C1 segment of cervical spinal cord (tissue), 14 donors: Measurements from ENCODE around the gene EIF4G3.
A peak's percentile ranks its signal among the peaks of the same experiment; 100 is the strongest.
"Not testable (repeated sequence)": the region's sequence is repeated elsewhere in the genome, so short reads cannot be mapped to it uniquely, and the experiment has no call there.

Experiments
- DNase-seq, 14 donors: peaks; one replicate each; lab custom pipeline; 2025; lab: John Stamatoyannopoulos, UW

The EIF4G3 gene

DNA sequence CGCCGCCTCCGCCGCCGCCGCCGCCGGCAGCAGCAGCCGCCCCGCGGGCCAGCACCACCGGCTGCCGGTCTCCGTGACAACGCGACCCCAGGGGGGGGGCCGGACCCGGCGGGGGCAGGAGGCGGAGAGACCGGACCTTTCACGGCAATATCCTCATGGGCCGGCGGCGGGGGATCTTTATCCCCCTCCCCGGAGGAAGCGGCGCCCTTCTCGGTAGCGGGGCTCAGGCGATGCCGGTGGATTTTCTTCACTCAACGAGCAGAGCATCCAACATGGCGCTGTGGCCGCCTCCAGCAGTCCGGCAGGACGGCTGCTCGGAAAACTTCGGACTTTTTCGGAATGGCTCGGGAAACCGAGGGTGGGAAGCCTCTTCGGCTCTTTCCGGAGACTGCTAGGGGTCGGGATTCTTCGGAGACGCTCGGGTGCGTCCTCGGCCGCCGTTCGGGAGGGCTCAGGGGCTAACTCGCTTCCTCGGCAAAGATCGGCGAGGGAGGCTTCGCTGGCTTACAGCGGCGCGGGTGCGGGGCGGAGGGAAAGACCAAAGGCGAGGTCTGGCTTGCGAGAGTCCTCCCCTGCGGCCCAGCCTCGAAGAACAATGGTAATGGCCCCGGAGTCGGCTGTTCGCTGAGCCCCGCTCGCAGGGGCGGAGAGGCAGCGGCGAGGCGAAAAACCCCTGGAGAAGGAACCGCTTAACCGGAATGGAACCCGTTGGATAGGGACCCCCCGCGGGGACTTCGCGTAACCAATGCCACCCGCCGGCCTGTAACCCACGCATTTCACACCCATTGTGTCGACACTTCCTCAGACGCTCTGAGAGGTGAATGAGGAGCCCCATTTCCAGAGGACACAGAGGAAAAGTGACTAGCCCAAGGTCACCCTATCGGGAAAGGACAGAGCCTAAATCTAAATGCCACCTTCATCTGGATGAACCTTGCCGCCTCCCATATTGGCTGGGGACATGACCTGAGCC lies at the start of gene EIF4G3:
Gene EIF4G3, minus strand, starts transcription at position 312 of the 970 bp plus-strand sequence. CDS start 174,155 bp downstream, outside the sequence.
- peak; percentile 87 to 99 (median 97) for DNase-seq

DNA sequence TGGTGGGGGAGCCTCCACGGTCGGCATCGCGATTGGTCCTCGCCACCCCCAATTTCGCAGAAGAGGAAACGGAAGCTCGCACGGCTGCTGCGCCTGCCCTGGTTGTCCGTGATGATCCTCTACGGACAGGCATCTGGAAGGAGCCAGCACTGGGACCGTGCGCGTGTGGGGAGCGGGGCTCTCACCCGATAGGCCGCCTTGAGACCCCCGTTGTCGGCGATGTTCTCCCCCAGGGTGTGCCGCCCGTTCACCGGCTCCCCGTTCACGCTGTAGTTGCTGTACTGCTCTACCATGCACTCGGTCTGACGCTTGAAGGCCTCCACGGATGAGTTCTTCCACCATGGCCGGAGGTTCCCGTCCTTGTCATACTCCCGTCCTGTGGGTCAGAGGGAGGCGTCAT lies 48.4 kb upstream of the EIF4G3 start:
- DNase-seq: no peak

GRCh38 chr1:21220815-21221214 lies 44.1 kb upstream of the EIF4G3 start:
- peak in 3 of 14 donors; percentile 3 to 79 (median 34) for DNase-seq

DNA sequence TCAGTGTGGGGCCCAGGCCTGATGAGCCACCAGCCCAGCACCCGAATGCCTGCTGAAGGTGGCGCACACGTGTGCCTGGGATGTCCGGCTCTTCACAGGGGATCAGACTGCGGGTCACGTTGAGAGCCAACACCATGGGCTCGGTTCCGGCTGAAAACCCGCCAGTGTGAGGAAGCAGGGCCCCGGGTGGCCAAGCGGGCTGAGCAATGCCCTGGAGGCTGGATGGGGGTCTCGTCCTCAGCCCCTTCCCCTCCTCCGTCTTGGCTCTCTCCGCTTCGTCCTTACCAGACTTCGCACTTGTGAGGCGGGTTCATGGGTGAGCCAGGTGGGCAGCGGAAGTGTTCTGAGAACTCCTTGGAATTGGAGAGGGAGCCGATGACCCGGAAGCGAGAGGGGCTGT lies 43.0 kb upstream of the EIF4G3 start:
- DNase-seq: no peak

DNA sequence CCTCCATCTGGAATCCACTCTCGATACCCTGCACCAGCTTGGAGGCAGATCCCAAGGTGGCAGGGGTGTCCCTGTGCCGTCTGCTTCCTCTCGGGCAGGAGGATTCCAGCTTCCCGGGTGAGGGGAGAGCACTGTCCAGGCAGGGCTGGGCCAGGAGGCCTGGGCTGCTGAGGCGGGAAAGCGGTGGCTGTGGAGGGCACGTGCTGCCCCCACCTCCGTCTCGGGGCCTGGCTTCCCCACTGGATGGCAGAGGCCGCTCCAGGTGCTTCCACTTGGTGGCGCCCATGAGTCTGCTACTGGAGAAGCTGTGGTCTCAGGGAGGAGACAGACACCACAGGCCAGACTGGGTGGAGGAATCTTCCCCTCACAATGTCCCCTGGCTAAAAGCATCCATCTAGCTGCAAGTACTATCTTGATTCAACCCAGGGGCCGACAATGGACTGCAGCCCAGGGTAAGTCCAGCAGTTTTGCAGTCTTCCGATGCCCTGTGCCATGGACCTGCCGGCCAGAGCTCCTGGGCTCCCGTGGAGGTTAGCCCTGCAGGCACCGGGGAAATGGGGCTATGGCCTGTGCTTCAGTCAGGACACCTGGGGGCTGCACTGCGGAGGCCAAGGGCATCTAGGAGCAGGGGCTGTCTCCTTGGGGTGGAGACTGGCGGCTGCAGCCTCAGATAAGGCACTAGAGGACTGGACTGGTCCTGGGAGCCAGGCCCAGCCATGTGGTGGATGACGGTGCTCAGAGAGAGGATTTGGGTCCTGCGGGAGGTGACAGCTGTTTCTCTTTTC lies 41.3 kb upstream of the EIF4G3 start:
- DNase-seq: no peak

GRCh38 chr1:21216835-21217811 lies 40.4 kb upstream of the EIF4G3 start:
- DNase-seq: no peak

- DNase-seq: no peak
Observed at GRCh38 chr1:21212126-21212525, 35.4 kb upstream of the EIF4G3 start.

DNA sequence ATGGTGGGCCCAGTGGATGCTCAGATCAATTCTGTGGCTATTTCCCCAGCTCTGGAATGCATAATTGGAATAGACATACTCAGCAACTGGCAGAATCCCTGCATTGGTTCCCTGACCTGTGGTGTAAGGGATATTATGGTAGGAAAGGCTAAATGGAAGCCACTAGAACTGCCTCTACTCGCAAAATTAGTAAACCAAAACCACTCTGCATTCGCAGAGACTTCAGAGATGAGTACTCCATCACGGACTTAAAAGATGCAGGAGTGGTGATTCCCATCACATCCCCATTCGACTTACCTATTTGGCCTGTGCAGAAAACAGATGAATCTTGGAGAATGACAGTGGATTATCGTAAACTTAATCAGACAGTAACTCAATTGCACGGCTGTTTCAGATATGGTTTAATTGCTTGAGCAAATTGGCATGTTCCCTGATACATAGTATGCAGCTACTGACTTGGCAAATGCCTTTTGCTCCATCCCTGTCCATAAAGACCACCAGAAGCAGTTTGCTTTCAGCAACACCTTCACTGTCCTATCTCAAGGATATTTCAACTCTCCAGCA lies 31.5 kb upstream of the EIF4G3 start:
- not testable (repeated sequence) for DNase-seq

DNA sequence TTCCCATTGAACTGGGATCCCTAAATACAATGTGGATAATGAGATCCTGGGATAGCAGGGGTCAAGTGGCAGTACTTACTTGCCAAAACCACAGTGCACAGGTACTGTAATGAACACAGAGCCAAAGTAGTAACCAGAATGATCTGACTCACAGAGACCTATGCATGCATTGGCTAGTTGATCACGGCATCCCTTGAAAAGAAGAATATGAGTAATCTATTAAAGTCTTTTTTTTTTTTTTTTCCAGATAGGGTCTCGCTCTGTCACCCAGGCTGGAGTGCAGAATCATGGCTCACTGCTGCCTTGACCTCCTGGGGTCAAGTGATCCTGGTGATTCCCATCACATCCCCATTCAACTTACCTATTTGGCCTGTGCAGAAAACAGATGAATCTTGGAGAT lies 29.4 kb upstream of the EIF4G3 start:
- no peak for DNase-seq

DNA sequence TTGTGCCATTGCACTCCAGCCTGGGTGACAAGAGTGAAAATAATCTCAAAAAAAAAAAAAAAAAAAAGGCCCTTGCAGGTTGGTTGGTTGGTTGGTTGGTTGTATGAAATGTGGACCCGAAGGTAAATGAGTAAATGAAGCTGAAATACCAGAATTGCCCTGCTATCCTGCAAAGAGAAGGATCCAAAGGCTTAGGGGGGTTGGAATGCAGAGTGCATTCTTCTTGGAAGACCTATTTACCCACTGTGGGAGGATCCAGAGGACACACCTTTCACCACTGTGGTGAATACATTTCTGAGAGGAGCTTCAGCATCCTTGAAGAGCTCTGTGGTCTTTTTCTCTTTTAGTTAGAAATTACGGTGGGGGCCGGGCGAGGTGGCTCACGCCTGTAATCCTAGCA lies 28.7 kb upstream of the EIF4G3 start:
- no peak for DNase-seq

GRCh38 chr1:21201650-21202049 lies 25.0 kb upstream of the EIF4G3 start:
- no peak for DNase-seq

DNA sequence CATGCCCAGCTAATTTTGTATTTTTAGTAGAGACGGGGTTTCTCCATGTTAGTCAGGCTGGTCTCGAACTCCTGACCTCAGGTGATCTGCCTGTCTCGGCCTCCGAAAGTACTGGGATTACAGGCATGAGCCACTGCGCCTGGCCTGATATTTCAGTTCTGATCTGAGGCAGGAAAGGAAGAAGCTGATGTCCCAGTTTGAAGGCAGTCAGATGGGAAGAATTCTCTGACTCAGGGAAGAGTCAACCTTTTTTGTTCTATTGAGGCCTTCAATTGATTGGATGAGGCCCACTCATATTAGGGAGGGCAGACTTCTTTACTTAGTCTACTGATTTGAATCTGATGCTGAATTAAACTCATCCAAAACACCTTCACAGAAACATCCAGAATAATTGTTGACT lies 24.5 kb upstream of the EIF4G3 start:
- not testable (repeated sequence) for DNase-seq

- no peak for DNase-seq
Observed at GRCh38 chr1:21200767-21201166, 24.1 kb upstream of the EIF4G3 start.

DNA sequence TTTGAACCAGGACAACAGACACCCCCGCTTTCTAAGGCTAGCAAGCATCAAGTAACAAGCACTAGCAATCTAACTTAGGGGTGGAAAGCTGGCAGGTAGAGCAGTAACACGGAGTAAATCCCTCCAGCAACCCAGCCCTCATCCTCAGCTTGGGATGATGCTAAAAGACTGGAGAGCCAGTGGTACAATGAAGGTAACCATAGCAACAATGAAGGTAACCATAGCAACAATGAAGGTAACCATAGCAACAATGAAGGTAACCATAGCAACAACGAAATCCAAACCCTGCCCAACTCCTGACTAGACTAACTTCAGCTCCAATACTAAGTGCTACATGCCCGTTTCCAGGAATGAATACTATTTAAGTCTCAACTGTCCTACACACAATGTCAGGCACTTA lies 22.2 kb upstream of the EIF4G3 start:
- no peak for DNase-seq

DNA sequence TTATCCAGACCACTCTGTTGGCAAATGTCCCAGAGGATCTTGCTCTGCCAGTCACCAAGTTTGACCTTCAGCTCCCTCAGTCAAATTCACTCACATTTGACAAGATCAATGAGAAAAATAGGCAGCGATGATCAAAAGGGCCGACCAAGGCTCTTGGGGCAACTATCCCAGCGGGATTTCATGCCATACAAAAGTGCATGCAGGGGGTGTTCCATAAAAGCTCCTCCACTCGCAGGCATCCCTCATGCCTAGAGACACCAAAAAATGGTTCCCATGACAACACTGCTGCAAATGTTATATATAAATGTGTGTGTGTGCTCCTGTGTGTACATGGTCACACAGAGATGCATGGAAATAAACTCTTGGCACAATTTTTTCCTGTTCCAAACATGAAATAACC lies 16.2 kb upstream of the EIF4G3 start:
- DNase-seq: no peak

GRCh38 chr1:21192284-21192683 lies 15.6 kb upstream of the EIF4G3 start:
- DNase-seq: no peak

GRCh38 chr1:21190771-21191170 lies 14.1 kb upstream of the EIF4G3 start:
- not testable (repeated sequence) for DNase-seq

GRCh38 chr1:21189906-21190500 lies 13.3 kb upstream of the EIF4G3 start:
- DNase-seq: no peak

DNA sequence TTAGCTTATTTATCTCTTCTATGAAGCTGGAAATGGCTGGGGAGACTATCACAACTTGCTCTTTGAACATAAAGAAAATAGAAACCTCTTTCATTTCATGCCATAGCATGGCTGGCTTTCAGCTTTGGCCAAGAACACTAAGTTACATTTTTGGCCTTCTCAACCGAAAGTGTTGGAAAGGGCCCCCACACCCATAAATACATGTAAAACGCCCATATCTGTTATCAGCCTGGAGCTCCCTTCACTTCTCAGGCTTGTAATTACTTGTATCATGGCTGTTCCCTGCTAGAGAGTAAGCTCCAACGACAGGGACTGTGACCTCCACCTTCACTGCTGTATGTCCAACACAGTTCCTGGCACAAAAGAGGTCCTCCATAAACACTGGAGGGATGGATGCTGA lies 12.7 kb upstream of the EIF4G3 start:
- no peak for DNase-seq

GRCh38 chr1:21188235-21188634 lies 11.5 kb upstream of the EIF4G3 start:
- no peak for DNase-seq
